Cardiac fibroblast (primary cell): ENCODE measurements around the gene RNF208.
A peak's percentile ranks its signal among the peaks of the same experiment; 100 is the strongest.
"Not testable (repeated sequence)": the region's sequence is repeated elsewhere in the genome, so short reads cannot be mapped to it uniquely, and the experiment has no call there.

Experiments
- DNase-seq, 2 donors: peaks; one replicate each; pipeline versions ENCODE4 v3.0.0 to v3.0.0-alpha.2; 2010; ENCODE audit warnings: low read depth in 2 of 2
- H3K4me3 ChIP-seq, 2 donors: replicated peaks in 1 of 2; 1 replicate in 1 of 2; 2 replicates in 1 of 2; pipeline ENCODE4 v1.5.1; 2011; ENCODE audit warnings: low read depth in 2 of 2, low read length in 2 of 2, mild to moderate bottlenecking in 2 of 2, moderate library complexity in 1 of 2
- TF ChIP-seq, protein P1 (sequence below): IDR thresholded peaks from one replicate; pipeline ENCODE4 v1.5.1; 2011; ENCODE audit warnings: low read depth, mild to moderate bottlenecking, low read length, inconsistent platforms

RNF208 gene

DNA sequence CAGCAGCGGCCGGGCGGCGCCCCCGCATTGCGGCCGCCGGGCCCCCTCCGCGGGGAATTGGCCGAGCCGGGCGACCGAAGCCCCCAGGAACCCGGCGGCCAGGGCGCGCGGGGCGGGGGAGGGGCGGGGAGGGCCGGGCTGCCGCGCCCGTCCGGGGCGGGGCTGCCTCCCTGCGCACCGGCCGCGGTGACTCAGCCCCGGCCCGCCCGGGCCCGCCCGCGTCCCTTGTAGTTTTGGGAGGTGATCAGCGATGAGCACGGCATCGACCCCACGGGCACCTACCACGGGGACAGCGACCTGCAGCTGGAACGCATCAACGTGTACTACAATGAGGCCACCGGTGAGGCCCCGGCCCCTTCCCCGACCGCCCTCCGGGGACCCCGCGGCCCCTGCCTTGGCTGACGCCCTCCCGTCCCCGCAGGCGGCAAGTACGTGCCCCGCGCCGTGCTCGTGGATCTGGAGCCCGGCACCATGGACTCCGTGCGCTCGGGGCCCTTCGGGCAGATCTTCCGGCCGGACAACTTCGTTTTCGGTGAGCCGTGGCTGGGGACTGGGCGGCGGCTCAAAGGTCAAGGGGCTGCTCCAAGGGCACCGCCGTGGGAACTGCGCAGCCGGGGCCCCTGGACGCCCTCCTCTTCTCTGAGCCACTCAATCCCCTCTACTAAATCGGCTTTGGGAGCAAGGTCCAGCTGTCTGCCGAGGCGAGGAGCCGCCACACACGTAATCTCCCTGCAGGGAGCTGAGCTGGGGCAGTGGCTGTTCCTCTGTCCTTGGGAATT lies 19.6 kb upstream of the RNF208 start:
- TF ChIP-seq, protein P1, sequence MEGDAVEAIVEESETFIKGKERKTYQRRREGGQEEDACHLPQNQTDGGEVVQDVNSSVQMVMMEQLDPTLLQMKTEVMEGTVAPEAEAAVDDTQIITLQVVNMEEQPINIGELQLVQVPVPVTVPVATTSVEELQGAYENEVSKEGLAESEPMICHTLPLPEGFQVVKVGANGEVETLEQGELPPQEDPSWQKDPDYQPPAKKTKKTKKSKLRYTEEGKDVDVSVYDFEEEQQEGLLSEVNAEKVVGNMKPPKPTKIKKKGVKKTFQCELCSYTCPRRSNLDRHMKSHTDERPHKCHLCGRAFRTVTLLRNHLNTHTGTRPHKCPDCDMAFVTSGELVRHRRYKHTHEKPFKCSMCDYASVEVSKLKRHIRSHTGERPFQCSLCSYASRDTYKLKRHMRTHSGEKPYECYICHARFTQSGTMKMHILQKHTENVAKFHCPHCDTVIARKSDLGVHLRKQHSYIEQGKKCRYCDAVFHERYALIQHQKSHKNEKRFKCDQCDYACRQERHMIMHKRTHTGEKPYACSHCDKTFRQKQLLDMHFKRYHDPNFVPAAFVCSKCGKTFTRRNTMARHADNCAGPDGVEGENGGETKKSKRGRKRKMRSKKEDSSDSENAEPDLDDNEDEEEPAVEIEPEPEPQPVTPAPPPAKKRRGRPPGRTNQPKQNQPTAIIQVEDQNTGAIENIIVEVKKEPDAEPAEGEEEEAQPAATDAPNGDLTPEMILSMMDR, result no peak
- peak overlapping the region; percentile 70 to 93 for H3K4me3 ChIP-seq
- peak; percentile 44 to 54 for DNase-seq

DNA sequence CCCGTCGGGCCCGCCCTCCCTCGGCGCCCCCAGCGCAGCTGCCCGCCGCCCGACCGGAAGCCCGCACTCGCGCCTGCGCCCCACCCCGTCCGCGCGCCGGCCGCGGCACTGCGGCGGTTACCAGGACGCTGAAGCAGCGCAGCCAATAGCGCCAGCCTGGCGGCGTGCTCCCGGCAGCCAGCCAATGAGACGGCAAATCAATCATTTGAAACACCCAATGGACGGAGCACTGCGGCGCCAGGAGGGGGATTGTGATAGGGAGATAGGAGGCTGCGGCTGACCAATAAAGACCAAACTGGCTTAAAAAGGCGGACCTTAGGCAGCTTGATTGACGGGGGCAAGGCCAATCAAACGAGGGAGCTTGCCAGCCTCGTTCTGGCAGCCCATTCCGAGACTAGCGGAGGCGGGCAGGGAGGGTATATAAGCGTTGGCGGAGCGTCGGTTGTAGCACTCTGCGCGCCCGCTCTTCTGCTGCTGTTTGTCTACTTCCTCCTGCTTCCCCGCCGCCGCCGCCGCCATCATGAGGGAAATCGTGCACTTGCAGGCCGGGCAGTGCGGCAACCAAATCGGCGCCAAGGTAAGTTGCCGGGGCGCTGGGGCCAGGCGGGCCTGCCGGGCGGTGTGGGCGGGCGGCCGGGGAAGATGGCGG lies 18.9 kb upstream of the RNF208 start, which contains the start of gene TUBB4B:
Gene TUBB4B (plus strand): TSS at position 447 of the 649 bp plus-strand sequence. CDS start 74 bp downstream, at position 521.
- TF ChIP-seq, protein P1, result no peak
- peak within 1 kb of the TSS; percentile 70 to 93 for H3K4me3 ChIP-seq
- DNase-seq, result peak; percentile 100

DNA sequence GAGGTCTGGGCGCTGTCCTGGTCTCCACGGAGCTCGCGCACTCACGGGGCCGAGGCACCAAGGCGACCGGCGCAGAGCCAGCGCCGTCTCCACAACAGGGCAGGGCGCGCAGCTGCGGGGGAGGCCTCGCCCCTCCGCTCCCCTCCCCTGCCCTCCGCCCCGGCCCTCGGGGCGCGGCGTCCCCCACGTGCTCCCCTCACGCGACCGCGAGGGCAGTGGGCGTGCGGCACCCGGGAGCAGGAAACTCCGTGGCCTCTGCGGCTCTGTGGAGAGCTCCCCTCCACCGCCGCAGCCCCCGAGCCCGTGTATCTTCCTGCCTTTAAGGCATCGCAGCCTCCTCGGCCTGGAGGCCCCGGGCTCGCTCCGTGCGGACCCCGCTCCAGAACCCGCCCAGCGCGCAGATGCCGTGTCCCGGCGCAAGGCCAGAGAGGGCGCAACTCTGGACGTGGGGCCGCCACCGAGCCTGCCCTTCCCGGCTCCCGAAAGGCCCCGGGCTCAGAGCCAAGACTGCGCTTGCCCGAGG lies 18.3 kb upstream of the RNF208 start:
- H3K4me3 ChIP-seq, result peak overlapping the region; percentile 57 to 68
- TF ChIP-seq, protein P1, result no peak

DNA sequence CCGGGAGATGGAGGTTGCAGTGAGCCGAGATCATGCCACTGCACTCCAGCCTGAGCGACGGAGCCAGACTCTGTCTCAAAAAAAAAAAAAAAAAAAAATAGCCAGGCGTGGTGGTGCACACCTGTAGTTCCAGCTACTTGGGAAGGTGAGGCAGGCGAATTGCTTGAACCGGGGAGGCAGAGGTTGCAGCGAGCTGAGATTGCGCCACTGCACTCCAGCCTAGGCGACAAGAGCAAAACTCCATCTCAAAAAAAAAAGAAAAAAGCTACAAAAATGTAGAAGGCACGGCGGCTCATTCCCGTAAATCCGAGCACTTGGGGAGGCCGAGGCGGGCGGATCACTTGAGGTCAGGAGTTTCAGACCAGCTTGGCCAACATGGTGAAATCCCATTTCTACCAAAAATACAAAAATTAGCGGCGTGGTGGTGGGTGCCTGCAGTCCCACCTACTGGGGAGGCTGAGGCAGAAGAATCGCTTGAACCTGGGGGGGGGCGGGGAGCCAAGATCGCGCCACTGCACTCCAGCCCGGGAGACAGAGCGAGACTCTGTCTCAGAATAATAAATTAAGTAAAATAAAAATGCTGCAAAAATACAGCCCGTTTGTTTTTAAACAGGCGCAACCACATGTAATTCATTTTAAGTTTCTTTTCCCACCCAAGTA lies 17.6 kb upstream of the RNF208 start:
- DNase-seq, result not testable (repeated sequence)
- H3K4me3 ChIP-seq, result peak overlapping the region; percentile 57 to 68

More for the DNA sequence above, 18.3 kb upstream of the RNF208 start:
- DNase-seq, result peak; percentile 73 to 89

DNA sequence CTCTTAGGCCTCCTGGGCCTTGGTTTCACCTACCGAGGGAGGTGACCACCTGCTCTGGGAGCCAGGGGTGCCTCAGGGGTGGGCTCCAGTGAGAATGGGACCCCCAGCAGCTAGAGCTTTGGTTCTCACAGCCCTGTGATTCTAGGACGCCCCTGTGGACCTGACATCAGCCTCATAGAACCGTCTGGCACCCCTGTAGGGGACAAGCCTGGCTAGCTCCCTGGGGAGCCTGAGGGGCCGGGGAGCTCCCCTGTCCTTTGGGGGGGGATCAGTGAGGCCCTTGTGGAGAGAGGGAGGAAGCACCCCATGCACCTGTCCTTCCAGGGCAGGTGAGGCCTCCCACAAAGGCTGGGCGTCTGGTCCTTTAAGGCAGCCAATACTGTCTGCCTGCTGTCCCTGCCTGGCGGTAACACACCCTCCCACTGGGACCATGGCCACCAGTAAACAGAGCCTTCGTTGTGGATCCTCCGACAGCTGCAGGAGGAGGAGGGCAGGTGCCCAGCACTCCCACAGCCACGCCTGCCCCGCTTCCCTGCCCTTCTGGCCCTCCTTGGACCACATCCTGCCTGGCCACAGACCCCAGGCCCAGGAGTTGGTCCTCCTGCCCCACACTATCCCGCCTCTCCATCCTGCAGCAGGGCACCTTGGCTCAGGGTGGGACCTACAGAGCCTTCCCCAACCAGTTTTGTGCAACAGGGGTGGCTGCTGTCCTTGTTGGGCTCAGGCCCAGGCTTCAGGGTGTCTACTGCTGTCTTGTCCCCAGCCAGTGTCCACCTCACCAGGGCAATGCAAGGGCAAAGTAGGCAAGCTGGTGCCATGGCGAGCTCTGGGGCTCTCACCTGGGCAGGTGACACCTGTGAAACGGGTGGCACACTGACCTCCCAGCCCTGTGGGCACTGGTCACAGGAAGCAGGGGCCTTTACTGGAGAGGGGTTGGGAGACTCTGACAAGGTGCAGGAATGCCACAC lies 16.0 kb upstream of the RNF208 start:
- TF ChIP-seq, protein P1, result no peak
- no peak overlapping the region for H3K4me3 ChIP-seq

DNA sequence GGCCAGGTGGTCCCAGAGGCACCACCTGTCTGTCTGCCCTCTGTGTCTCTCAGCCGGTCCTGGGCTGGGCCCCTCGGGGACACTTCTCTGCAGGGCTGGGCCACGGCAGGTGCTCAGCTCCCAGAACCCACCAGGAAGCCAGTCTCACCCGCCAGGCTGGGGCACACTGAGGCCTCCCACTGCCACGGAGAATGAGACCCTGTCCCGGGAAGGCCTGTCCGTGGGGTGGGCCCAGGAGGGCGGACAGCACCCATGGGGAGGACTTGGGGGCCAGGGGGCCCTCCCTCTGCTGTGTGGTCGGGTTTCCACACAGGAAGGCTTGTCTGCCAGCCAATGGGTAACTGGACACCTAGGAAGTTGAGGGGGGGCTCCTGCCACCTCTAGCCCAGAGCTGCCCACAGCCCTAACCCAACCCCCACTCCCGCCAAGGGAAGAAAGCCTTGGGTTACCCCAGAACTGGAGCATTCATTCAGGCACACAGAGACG lies 14.9 kb upstream of the RNF208 start:
- DNase-seq, result no peak
- H3K4me3 ChIP-seq, result no peak overlapping the region
- TF ChIP-seq, protein P1, result no peak

More for the DNA sequence above, 16.0 kb upstream of the RNF208 start:
- no peak for DNase-seq
